Heart left ventricle (tissue), 16 donors: Measurements from ENCODE around the gene SCAMP5. TPM values are rescaled to one million over a fixed set of nuclear protein-coding genes. Genes with fewer than 3 reads are reported as not detected.

Experiments
- ATAC-seq, 4 donors: fragments of 200-7000 bp; cut with Tn5 transposase; one replicate each; pipeline ENCODE4 v1.9.1; 2020 to 2022; ENCODE audit warnings: moderate library complexity in 4 of 4, mild to moderate bottlenecking in 3 of 4, moderate number of reproducible peaks in 1 of 4
- DNase-seq, 5 donors: peaks; one replicate each; pipeline ENCODE4 v3.0.0-alpha.2; 2020
- H3K27ac ChIP-seq, 12 donors: fragments of 200-600 bp; sonication (generic) in 4 of 12; one replicate each; pipeline versions ENCODE4 v1.5.0 to v1.8.0; 2016 to 2022; ENCODE audit warnings: mild to moderate bottlenecking in 2 of 12
- H3K27me3 ChIP-seq, 9 donors: fragments of 200-600 bp; sonication (generic) in 2 of 9; one replicate each; pipeline versions ENCODE4 v1.5.1 to v1.8.0; 2016 to 2022; ENCODE audit warnings: mild to moderate bottlenecking in 3 of 9
- H3K36me3 ChIP-seq, 9 donors: fragments of 200-600 bp; sonication (generic) in 2 of 9; one replicate each; pipeline versions ENCODE4 v1.5.0 to v1.8.0; 2018 to 2022; ENCODE audit warnings: mild to moderate bottlenecking in 2 of 9
- H3K4me1 ChIP-seq, 12 donors: fragments of 200-600 bp; sonication (generic) in 4 of 12; one replicate each; pipeline versions ENCODE4 v1.5.0 to v1.8.0; 2016 to 2022; ENCODE audit warnings: mild to moderate bottlenecking in 3 of 12
- H3K4me3 ChIP-seq, 12 donors: fragments of 200-600 bp; sonication (generic) in 4 of 12; one replicate each; pipeline versions ENCODE4 v1.5.0 to v1.8.0; 2017 to 2022; ENCODE audit warnings: mild to moderate bottlenecking in 9 of 12, moderate library complexity in 4 of 12
- H3K9me3 ChIP-seq, 12 donors: fragments of 200-600 bp; sonication (generic) in 4 of 12; one replicate each; pipeline versions ENCODE4 v1.5.0 to v1.8.0; 2016 to 2022; ENCODE audit warnings: mild to moderate bottlenecking in 1 of 12
- CTCF ChIP-seq, 12 donors: fragments of 200-600 bp; sonication (generic) in 4 of 12; IDR thresholded peaks; one replicate each; pipeline versions ENCODE4 v1.5.0 to v1.8.0; 2018 to 2022; ENCODE audit warnings: antibody characterized with exemption in 12 of 12, mild to moderate bottlenecking in 5 of 12
- POLR2A ChIP-seq, 2 donors: fragments of 450-650 bp; IDR thresholded peaks; one replicate each; pipeline ENCODE4 v1.6.1; 2017; ENCODE audit warnings: antibody characterized with exemption in 2 of 2, mild to moderate bottlenecking in 2 of 2, moderate library complexity in 2 of 2
- WGBS, 4 donors: extraction: QIAGEN DNeasy Blood & Tissue Kit in 2 of 4; methylation state at CpG; one replicate each; pipeline versions ENCODE4 v1.1.5 to v1.1.7; 2013 to 2018; 5-methylcytosine and 5-hydroxymethylcytosine counted together
- intact Hi-C, 10 donors: fragments of 100-400 bp; cut with DNase I; formaldehyde crosslinking; loops; one replicate each; pipeline versions ENCODE4 v1.11.1 to v1.14.2; 2022
- polyA plus RNA-seq, 2 donors: library from polyadenylated mRNA; stranded (reverse); fragments of 200-250 nt; gene quantifications; one replicate each; pipeline ENCODE4 v1.2.3, GENCODE V29; 2013
- total RNA-seq, 9 donors: library from RNA; depleted of rRNA in 2 of 9; stranded (reverse); fragments of >200 nt in 2 of 9; fragmentation: NEBNext Ultra II Directional in 3 of 9; extraction: Animal tissue kit (Norgen Biotek cat#: 25700) in 3 of 9; gene quantifications; one replicate each; pipeline versions ENCODE4 v1.1.0 to v1.2.4, GENCODE V29; 2016 to 2023
- donor health status: ischemic (EF 13 %, LVEDD 7.1; RV severe dilation, severe dysfunction).
- donor health status: healthy with polysubstance abuse.
- donor health status: DM: no; HTN: yes; CAD: no.
- donor health status: DM: no; HTN: no; CAD: no.
- donor health status: ischemic (EF 25% LVEDD 6.9; RV normal size, moderate dysfunction).
- donor health status: ischemic (EF 25% LVEDD 5.7; RV mildly dilated, moderate dysfunction).
- donor health status: healthy.
- donor health status: DM: yes; HTN: yes; CAD: no.
- donor health status: ischemic (EF 35%, LVEDD 5.7; RV mildly dilated, moderate dysfunction).
- donor health status: nonischemic (EF 11% LVEDD 7.7; RV severe dilation, severe dysfunction).
- donor health status: DM: yes; HTN: yes; CAD: no.
- donor health status: PGD.
- donor health status: ischemic (EF 29% LVEDD 5.4; RV normal size, mild dysfunction).
- donor health status: nonischemic (EF 23%, LVEDD 6.1; RV moderate dilation, normal function).

The SCAMP5 gene
- total and polyA plus RNA-seq, 11 donors: 0.91 to 7.4 (median 4.2) TPM

- peak overlapping the region; percentile 85 to 96 (median 90) for H3K27ac ChIP-seq
- H3K4me1 ChIP-seq: peaks cover 58 to 87% (median 73%) of the 10 kb centered on the region in 12 donors
- no peaks in the 10 kb centered on the region for H3K9me3 ChIP-seq
- H3K36me3 ChIP-seq: no peaks in the 10 kb centered on the region
- intact Hi-C loops: loop anchor here in 3 of 10 donors (5.0 kb wide), 3 partner anchors 48 to 408 kb away; partner anchors contain the start of genes C15orf39 (in 1 of the 3) and SIN3A (in 1 of the 3)
- H3K4me3 ChIP-seq: peak overlapping the region in 8 of 12 donors; percentile 0 to 35 (median 20)
- H3K27me3 ChIP-seq: no peaks in the 10 kb centered on the region
- TF ChIP-seq CTCF (IDR thresholded peaks at IDR 0.05): no peak
- no peak for TF ChIP-seq POLR2A (IDR thresholded peaks at IDR 0.05)
- ATAC-seq: no peak
- WGBS, 4 donors: 71 to 86% (median 78%) methylated on average over 9 to 14 of the region's 14 CpGs
- DNase-seq: no peak
Observed at GRCh38 chr15:75044258-75044878, 49.0 kb downstream of the SCAMP5 start.

GRCh38 chr15:75045332-75046015 is 50.1 kb downstream of the SCAMP5 start:
- H3K27ac ChIP-seq: peak overlapping the region in 11 of 12 donors; percentile 80 to 96 (median 89)

GRCh38 chr15:75048394-75048793 is 53.0 kb downstream of the SCAMP5 start:
- DNase-seq (peak in 1 of 5 donors; percentile 25), ATAC-seq (no peak)
- peak overlapping the region; percentile 73 to 96 (median 88) for H3K27ac ChIP-seq
- no peaks in the 10 kb centered on the region for H3K27me3 ChIP-seq
- no peaks in the 10 kb centered on the region for H3K36me3 ChIP-seq
- no peak for TF ChIP-seq CTCF (IDR thresholded peaks at IDR 0.05)
- TF ChIP-seq POLR2A (IDR thresholded peaks at IDR 0.05): no peak
- no peaks in the 10 kb centered on the region for H3K9me3 ChIP-seq
- H3K4me3 ChIP-seq: no peak overlapping the region
- peaks cover 51 to 94% (median 84%) of the 10 kb centered on the region in 12 donors for H3K4me1 ChIP-seq
- intact Hi-C loops: no loop called here
- WGBS, 4 donors: 94 to 98% (median 98%) methylated on average over 8 to 10 of the region's 10 CpGs

More at GRCh38 chr15:75045332-75046015, 50.1 kb downstream of the SCAMP5 start:
- H3K27me3 ChIP-seq: no peaks in the 10 kb centered on the region
- peaks cover 62 to 93% (median 83%) of the 10 kb centered on the region in 12 donors for H3K4me1 ChIP-seq
- intact Hi-C loops: no loop called here
- H3K9me3 ChIP-seq: no peaks in the 10 kb centered on the region
- TF ChIP-seq POLR2A (IDR thresholded peaks at IDR 0.05): no peak
- TF ChIP-seq CTCF (IDR thresholded peaks at IDR 0.05): no peak
- WGBS, 4 donors: 95 to 99% (median 96%) methylated on average over 6 of the region's 6 CpGs
- ATAC-seq (no peak), DNase-seq (peak in 1 of 5 donors; percentile 16)
- no peak overlapping the region for H3K4me3 ChIP-seq
- H3K36me3 ChIP-seq: no peaks in the 10 kb centered on the region

GRCh38 chr15:75049392-75049791 is 54.0 kb downstream of the SCAMP5 start:
- Histone ChIP-seq H3K4me1 (peaks cover 47 to 96% (median 83%) of the 10 kb centered on the region in 12 donors), H3K36me3 (no peaks in the 10 kb centered on the region), H3K9me3 (no peaks in the 10 kb centered on the region), H3K27ac (peak overlapping the region; percentile 7 to 96 (median 86)), H3K4me3 (no peak overlapping the region), H3K27me3 (no peaks in the 10 kb centered on the region)
- TF ChIP-seq CTCF (IDR thresholded peaks at IDR 0.05) (no peak), POLR2A (IDR thresholded peaks at IDR 0.05) (no peak)
- WGBS, 4 donors: 38 to 62% (median 52%) methylated on average over 7 to 11 of the region's 11 CpGs
- peak; percentile 32 to 65 (median 42) for ATAC-seq
- intact Hi-C loops: no loop called here
- DNase-seq: peak; percentile 80 to 88 (median 87)
